ENCODE data around the gene C1QTNF8.

GRCh38 chr16:1126044-1126443 lies 30.0 kb upstream of the C1QTNF8 start:
- TF ChIP-seq CTCF (IDR thresholded peaks at IDR 0.05) (no peak), POLR2A (IDR thresholded peaks at IDR 0.05) (no peak)

Data from Peyer's patch (tissue), 4 donors.